Fibroblast of skin of abdomen (primary cell): Measurements from ENCODE around the gene ITPA.
A peak's percentile ranks its signal among the peaks of the same experiment; 100 is the strongest.
"Not testable (repeated sequence)": the region's sequence is repeated elsewhere in the genome, so short reads cannot be mapped to it uniquely, and the experiment has no call there.

Experiments
- DNase-seq: peaks from one replicate; pipeline ENCODE4 v3.0.0-alpha.2; 2013

The ITPA gene

DNA sequence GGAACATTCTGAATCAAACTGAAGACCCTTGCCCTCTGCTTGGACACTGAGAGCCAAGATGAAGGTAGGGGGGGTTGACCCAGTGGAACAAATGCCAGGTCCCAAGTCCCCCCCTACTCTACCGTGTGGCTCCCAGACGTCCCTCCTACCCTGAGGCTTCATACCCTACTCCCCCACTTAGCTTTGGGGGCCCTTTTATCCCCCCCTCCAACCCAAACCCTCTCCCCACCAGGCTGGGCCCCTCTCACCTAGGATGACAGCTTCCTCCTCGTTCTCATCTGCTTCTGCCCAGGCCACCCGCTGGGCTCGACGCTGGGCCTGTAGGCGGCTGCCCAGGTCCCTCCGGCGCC is 6.4 kb upstream of the ITPA start:
- DNase-seq, result no peak

DNA sequence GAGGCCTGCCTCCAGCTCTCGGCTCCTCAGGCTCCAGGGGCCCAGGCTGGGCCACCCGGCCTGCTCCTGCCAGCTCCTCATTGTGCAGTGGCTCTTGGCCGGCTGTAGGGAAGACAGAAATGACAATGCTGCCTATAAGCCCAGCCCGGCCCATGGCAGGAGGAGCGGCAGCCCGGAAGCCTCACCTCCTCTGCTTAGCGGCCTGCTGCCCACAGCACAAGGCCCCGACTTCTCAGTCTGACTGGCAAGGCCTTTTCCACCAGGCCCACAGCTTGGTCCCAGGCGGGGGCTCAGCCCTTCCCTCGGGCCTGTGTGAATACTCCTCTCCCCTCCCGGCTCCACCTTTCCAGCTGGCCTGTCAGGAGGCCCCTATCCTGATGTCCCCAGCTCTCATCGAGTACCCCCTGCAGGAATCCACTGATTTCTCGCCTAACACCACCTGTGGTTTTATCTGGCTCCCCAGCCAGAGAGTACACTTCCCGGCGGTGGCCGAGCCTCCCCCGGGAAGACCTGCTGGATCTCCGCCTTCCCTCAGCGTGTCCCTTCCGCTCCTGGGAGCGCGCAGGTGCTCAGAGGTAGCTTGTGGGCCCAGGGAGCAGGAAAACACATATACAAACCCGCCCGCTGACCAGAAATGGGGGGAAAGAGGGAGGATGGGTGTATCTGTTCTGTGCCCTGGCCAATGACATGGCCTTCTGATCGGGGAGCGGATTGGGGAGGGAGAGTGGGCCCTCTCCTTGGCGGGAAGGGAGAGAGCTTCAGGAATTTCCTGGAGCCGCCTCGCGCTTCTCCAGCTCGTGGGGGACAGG is 5.8 kb upstream of the ITPA start:
- DNase-seq, result peak; percentile 10

- peak; percentile 78 for DNase-seq
Measured at GRCh38 chr20:3204124-3204794, 5.0 kb upstream of the ITPA start, which contains the start of gene DDRGK1. Gene DDRGK1 (minus strand): TSS chr20:3204682. CDS start chr20:3204627, 55 bp downstream.

DNA sequence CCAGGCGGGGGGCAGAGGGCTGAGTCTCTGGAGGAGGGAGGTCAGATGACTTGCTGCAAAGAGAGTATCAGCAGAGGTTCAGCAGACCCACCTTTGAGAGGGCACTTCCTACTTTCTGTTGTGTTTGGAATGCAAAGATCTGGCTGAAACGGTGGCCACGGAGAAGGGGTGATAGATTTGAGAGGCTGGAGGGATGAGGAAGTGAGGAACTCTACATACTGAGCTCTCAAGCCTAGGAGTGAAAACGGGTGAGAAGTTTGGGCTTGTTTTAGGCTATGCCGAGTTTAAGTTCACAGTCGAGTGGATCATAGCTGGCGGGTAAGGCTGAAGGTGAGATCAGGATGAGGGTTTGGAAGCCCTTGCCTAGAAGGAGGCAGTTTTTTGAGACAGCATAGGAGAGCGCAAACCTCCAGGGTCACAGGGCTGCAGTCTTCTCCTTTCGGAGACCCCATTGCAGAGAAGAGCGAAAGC is 477 bp upstream of the ITPA start:
- DNase-seq, result no peak

- DNase-seq, result no peak
Measured at GRCh38 chr20:3209946-3210317, 634 bp downstream of the ITPA start.

DNA sequence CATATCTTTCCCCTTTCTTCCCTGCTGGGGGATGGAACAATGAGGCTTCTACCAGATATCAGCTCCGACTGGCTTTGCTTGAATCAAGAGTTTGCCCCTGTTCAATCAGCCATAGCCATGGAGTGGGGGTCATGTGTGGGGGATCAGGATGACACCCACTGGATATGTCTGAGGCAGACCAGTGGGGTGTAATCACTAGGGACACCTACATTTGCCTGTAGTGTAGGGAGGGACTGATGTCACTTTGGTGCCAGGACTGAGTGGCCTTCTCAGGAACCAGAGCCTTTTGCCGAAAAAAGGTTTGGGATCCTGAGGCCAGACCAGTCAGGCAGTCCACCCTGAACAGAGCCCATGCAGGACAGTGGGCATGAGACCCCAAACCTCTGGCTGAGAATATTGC is 1.0 kb downstream of the ITPA start:
- no peak for DNase-seq

DNA sequence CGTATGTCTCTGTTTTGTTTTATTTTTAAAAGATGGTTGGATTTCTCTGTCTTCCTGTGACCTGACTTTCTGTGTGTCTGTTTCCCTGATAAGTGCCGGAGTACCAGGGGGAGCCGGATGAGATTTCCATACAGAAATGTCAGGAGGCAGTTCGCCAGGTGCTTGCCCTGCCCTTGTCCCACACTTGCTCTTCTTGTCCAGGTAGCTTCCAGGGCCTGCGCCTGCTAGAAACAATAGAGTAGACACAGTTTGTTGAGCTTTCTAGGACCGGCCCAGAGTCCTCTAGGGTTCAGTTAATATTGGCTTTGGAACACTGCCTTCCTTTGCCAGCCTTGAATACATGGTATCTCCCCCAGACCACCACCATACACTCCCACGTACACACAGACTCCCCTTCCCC is 3.9 kb downstream of the ITPA start:
- DNase-seq, result no peak

GRCh38 chr20:3215359-3215917 is 6.1 kb downstream of the ITPA start:
- not testable (repeated sequence) for DNase-seq

- DNase-seq, result peak; percentile 36
Measured at GRCh38 chr20:3218307-3218988, 9.2 kb downstream of the ITPA start.

DNA sequence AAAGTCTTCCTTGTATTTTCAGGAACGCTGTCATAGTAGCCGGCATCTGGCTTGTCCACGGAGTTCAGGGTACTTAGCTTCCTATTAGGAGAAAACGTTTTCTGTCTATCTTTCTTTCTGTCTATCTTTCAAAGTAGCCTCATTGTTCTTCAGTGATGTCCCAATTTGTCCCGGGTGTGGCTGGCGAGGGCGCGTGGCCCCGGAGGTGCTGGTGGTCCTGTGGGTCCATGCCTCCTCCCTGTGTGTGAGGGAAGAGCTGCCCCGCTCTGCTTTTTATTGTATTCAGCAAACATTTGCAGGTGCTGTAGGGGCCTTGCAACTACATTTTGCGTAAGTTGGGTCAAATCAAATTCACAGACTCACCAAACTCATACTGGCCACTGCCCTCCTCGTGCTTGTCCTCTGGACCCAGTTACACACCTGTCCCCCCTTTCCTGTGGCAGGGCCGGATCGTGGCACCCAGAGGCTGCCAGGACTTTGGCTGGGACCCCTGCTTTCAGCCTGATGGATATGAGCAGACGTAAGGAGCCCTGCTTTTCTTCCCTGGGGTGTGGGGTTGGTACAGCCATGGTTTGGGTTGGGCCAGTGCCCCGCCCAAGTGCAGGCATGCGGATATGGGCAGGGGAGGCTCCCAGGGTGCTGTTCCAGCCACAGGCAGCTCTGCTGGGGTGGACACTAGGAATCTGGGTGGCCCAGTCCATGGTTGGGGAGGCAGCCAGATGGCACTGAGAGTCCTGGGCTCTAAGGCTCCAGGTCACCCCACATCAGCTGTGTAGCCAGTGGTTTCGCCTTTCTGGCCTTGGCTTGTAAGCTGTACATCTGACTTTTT is 12.3 kb downstream of the ITPA start:
- no peak for DNase-seq

DNA sequence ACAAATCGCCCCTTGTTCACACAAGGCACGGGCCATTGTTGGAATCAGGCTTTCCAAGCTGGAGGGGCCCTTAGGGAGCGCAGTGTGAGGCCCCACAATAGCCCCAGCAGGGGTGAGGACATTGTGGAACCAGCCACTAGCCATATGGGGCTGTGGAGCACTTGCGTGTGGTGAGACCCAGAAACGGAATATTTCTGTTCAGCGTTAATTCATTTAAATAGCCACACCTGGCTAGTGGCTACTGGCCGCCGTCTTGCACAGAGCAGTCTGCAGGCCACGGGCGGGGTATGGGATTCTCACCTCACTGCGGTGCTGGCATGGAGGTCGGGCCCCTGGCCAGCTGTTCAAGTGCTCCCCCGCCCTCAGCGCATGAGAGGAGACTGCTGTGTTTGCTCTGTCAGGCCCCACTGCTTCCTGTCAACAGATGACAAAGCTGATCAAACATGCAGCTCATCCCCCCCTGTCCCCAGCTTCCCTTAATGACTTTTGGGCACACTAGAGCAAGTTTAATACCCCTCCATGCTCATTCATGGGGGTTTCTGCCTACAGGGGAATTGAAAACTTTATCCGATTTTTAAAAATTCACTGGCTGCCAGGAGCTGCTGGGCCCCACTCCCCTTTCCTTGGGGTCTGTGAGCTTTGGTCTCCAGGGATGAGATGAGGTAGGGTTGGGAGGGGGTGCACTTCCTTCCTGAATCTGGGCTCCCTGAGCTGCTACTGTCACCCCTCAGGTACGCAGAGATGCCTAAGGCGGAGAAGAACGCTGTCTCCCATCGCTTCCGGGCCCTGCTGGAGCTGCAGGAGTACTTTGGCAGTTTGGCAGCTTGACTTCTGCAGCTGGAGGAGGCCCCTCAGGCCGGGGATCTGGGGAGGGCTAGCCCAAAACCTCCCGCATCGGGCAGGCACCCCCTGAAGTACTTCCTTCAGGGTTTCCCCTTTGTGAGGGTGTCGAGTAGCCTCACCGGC is 13.6 kb downstream of the ITPA start:
- no peak for DNase-seq

GRCh38 chr20:3223651-3223993 is 14.3 kb downstream of the ITPA start:
- DNase-seq, result no peak

DNA sequence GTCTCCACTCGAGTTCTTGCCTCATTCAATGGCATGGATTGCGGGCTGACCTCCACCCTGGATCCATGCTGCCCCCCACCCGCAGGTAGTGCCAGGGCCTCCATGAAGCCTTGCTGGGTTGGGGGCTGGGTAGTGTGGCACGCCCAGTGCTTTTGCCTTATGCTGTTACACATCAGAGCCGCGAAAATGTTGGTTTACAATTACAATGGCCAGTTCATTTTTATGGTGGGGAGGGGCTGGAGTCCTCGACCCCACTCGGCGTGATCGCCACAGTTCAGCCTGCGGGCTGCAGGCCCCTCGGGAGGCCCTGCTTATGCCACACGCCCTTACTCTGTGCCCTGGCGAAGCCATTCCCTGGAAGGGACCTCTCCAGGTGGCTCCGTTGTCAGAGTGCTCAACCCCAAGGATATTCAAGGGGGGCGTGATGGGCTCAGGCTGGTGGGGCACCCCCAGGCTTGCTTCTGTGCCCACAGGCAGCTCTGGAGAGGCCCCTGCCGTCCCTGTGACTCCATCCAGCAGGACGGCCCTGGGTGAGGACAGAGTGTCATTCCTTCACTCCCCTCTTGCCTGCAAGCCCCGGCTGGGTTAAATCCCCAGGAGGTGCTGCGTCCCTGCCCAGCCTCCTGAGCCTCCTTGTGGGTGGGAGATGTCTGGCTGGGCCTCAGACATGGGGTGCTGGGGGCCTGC is 14.8 kb downstream of the ITPA start:
- no peak for DNase-seq

GRCh38 chr20:3224681-3225421 is 15.6 kb downstream of the ITPA start:
- no peak for DNase-seq

- DNase-seq, result no peak
Measured at GRCh38 chr20:3226093-3226492, 16.8 kb downstream of the ITPA start.

DNA sequence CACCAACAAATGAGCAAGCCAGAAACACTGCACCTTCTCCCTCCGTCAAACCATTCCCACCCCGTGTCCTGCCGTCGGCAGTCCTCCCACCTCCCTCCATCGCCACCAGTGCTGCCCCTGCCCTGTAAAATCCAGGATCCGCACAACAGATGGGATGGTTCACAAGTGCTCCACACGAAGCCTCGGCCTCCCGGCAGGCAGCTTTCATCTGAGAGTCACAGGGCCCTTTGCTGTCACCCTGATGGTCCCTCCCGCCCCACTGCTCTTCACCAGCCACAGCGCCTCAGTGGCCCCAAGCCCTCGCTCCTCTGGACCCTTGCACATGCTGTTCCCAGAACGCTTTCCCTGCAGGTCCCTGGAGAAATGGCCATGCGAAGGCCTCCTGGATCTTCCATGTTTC is 17.6 kb downstream of the ITPA start:
- DNase-seq, result no peak

DNA sequence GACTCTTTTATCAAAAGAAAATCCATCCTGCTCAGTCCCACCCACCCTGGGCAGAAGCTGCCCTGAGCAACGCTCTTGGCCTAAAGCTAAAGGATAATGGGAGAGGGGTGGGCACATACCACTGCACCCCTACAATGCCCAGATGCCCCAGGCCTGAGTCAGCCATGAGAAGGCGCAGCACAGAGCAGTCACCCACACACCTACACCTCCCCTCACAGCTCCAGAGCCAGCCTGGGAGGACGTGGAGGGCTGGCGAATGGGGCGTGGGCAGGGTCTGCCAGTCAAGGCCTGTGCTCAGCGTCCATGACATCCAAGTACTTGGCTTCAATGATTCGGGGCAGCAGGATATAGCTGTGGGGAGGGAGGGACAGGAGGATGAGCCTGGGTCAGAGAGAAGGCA is 18.2 kb downstream of the ITPA start:
- no peak for DNase-seq

DNA sequence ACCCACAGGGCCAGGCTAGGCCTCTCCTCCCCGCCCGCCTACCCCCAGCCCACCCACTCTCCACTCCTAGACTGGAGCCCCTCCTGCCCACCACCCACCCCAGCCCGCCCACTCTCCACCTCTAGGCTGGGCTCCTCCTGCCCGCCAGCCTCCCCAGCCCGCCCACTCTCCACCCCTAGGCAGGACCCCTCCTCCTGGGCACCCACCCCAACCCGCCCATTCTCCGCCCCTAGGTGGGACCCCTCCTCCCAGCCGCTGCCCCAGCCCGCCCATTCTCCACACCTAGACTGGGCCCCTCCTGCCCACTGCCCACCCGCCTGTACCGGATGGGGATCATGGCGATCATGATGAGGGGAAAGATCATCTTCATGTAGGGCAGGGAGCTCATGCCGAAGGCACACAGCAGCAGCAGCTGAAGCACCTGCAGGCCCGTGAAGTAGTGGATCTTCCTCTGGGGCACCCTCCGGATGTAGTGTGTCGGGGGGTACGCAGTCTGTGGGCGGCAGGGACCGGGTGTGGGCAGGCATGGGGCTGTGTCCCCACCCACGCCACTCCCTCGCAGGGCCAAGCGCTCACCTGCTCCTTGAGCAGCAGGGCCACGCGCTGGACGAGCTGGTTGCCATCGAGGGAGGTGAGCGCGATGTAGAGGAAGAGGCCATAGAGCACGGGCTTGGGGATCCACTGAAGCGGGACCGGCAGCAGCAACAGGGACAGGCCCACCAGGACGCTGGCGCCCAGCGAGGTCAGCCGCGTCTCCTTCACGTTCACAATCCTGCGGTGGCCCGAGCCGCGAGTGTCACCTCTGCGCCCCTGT is 18.8 kb downstream of the ITPA start:
- DNase-seq, result no peak

DNA sequence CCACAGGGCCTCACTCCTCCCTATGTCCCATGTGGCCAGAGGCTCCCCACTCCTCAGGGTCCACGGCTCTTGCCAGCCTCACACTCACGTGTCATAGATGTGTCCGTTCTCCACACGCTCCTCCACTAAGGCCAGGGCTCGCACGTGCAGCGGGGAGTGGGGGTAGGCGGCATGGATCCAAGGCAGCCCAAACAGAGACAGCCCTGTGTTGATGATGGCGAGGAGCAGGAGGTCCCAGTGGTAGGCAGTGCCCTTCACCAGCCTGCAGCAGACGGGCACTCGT is 19.4 kb downstream of the ITPA start:
- no peak for DNase-seq
